H1 (cell line): ENCODE data around the gene TNFRSF1A. TPM values are rescaled to one million over a fixed set of nuclear protein-coding genes. Genes with fewer than 3 reads are reported as not detected.

ENCODE experiments used
- CTCF ChIA-PET: fragments of 300-600 bp; sonication (Branson Sonifier 250); formaldehyde crosslinking; loops from one replicate; lab custom pipeline; 2021; ENCODE audit not compliant: partially characterized antibody; lab: Charles Lee
- POLR2A ChIA-PET: fragments of 300-600 bp; sonication (Branson Sonifier 250); formaldehyde crosslinking; loops from one replicate; lab custom pipeline; 2021; ENCODE audit warnings: inconsistent platforms; ENCODE audit not compliant: partially characterized antibody; lab: Charles Lee
- DNase-seq, 2 experiments: peaks; one replicate each; pipeline versions ENCODE4 v3.0.0 to v3.0.0-alpha.2; 2010 to 2022; ENCODE audit warnings: low spot score in 2 of 2, low read depth in 1 of 2, mixed read lengths in 1 of 2
- FAIRE-seq: peaks from 2 replicates; lab custom pipeline; 2011; peaks lifted over from hg19 to GRCh38; lab: Jason Lieb, UNC
- H2AFZ ChIP-seq: 2 replicates; pipeline ENCODE4 v1.8.1; 2012; ENCODE audit warnings: low read length, inconsistent platforms
- H2AK5ac ChIP-seq: 2 replicates; pipeline ENCODE4 v1.6.1; 2013; ENCODE audit warnings: low read depth, low read length
- H2BK120ac ChIP-seq: replicated peaks from 2 replicates; pipeline ENCODE3; 2013; ENCODE audit warnings: low read depth, low read length, inconsistent platforms
- H2BK12ac ChIP-seq: 2 replicates; pipeline ENCODE4 v1.6.1; 2013; ENCODE audit warnings: low read depth, low read length
- H2BK15ac ChIP-seq: 2 replicates; pipeline ENCODE4 v1.6.1; 2013; ENCODE audit warnings: low read length
- H2BK20ac ChIP-seq: 2 replicates; pipeline ENCODE4 v1.6.1; 2013; ENCODE audit warnings: low read length
- H2BK5ac ChIP-seq: 2 replicates; pipeline ENCODE4 v1.6.1; 2013; ENCODE audit warnings: low read depth, low read length
- H3K14ac ChIP-seq: 2 replicates; pipeline ENCODE4 v1.6.1; 2013; ENCODE audit warnings: inconsistent platforms; ENCODE audit not compliant: insufficient read length
- H3K18ac ChIP-seq: 2 replicates; pipeline ENCODE4 v1.6.1; 2013; ENCODE audit warnings: low read length; ENCODE audit errors: extremely low read depth
- H3K23ac ChIP-seq: 2 replicates; pipeline ENCODE4 v1.6.1; 2013; ENCODE audit warnings: inconsistent platforms; ENCODE audit not compliant: insufficient read length
- H3K23me2 ChIP-seq: 2 replicates; pipeline ENCODE4 v1.6.1; 2013; ENCODE audit warnings: low read depth, low read length
- H3K27ac ChIP-seq: 2 replicates; pipeline ENCODE4 v1.6.1; 2011; ENCODE audit warnings: low read depth, low read length, inconsistent platforms
- H3K27me3 ChIP-seq, 4 experiments: replicated peaks in 1 of 4; 1 replicate in 1 of 4; 2 replicates in 3 of 4; pipeline versions ENCODE4 v1.6.1 to v1.8.1; 2011 to 2013; ENCODE audit warnings: low read length in 3 of 4, mild to moderate bottlenecking in 3 of 4, inconsistent platforms in 2 of 4, mixed read lengths in 2 of 4, moderate library complexity in 1 of 4; ENCODE audit not compliant: control insufficient read depth in 3 of 4, insufficient read depth in 3 of 4; ENCODE audit errors: extremely low read depth in 1 of 4
- H3K36me3 ChIP-seq, 4 experiments: 2 replicates each; pipeline versions ENCODE4 v1.6.1 to v1.8.1; 2011 to 2013; ENCODE audit warnings: mild to moderate bottlenecking in 4 of 4, low read length in 3 of 4, moderate library complexity in 2 of 4, control low read depth in 1 of 4, inconsistent platforms in 1 of 4; ENCODE audit not compliant: insufficient read depth in 4 of 4, control insufficient read depth in 2 of 4
- H3K4ac ChIP-seq: replicated peaks from 2 replicates; pipeline ENCODE3; 2013; ENCODE audit warnings: low read length, low read depth, mixed read lengths, inconsistent platforms; ENCODE audit not compliant: insufficient read length
- H3K4me1 ChIP-seq, 4 experiments: replicated peaks in 1 of 4; 1 replicate in 1 of 4; 2 replicates in 3 of 4; pipeline versions ENCODE4 v1.6.1 to v1.8.1; 2011 to 2013; ENCODE audit warnings: low read length in 3 of 4, inconsistent platforms in 2 of 4, mixed read lengths in 1 of 4; ENCODE audit not compliant: insufficient read depth in 4 of 4, control insufficient read depth in 3 of 4
- H3K4me2 ChIP-seq, 2 experiments: 2 replicates each; pipeline versions ENCODE4 v1.6.1 to v1.8.1; 2011 to 2013; ENCODE audit warnings: low read depth in 2 of 2, low read length in 2 of 2, control low read depth in 1 of 2, inconsistent platforms in 1 of 2, mild to moderate bottlenecking in 1 of 2; ENCODE audit not compliant: insufficient read depth in 1 of 2
- H3K4me3 ChIP-seq, 4 experiments: fragments of 200-600, 300-600 bp in 1 of 4; sonication (generic), shearing (Covaris generic), sonication (Bioruptor Twin) in 1 of 4; 2 replicates each; pipeline versions ENCODE4 v1.5.1 to v1.8.1; 2011 to 2016; ENCODE audit warnings: low read length in 4 of 4, low read depth in 3 of 4, control low read depth in 2 of 4, inconsistent platforms in 2 of 4, mild to moderate bottlenecking in 2 of 4, mixed read lengths in 1 of 4, moderate library complexity in 1 of 4; ENCODE audit not compliant: insufficient read depth in 2 of 4; ENCODE audit errors: extremely low read depth in 1 of 4
- H3K56ac ChIP-seq: replicated peaks from 2 replicates; pipeline ENCODE3; 2013; ENCODE audit warnings: low read depth, mild to moderate bottlenecking, mixed read lengths, low read length, inconsistent platforms; ENCODE audit not compliant: insufficient read length
- H3K79me1 ChIP-seq: 2 replicates; pipeline ENCODE4 v1.6.1; 2013; ENCODE audit warnings: low read depth, low read length, control low read depth
- H3K79me2 ChIP-seq, 2 experiments: 2 replicates each; pipeline versions ENCODE4 v1.6.1 to v1.8.1; 2012 to 2013; ENCODE audit warnings: low read length in 2 of 2, mild to moderate bottlenecking in 2 of 2, inconsistent platforms in 1 of 2; ENCODE audit not compliant: insufficient read depth in 2 of 2, control insufficient read depth in 1 of 2
- H3K9ac ChIP-seq, 4 experiments: replicated peaks in 1 of 4; 1 replicate in 1 of 4; 2 replicates in 3 of 4; pipeline versions ENCODE4 v1.6.1 to v1.8.1; 2011 to 2013; ENCODE audit warnings: low read depth in 3 of 4, low read length in 3 of 4, control low read depth in 2 of 4, mild to moderate bottlenecking in 2 of 4, moderate library complexity in 2 of 4, inconsistent platforms in 1 of 4; ENCODE audit errors: extremely low read depth in 1 of 4
- H3K9me3 ChIP-seq, 2 experiments: 2 replicates each; pipeline versions ENCODE4 v1.6.1 to v1.8.1; 2012 to 2013; ENCODE audit warnings: mild to moderate bottlenecking in 2 of 2, moderate library complexity in 2 of 2, control low read depth in 1 of 2, inconsistent platforms in 1 of 2, low read depth in 1 of 2, low read length in 1 of 2, mixed read lengths in 1 of 2; ENCODE audit not compliant: insufficient read depth in 2 of 2
- H4K20me1 ChIP-seq, 2 experiments: replicated peaks in 1 of 2; 2 replicates each; pipeline versions ENCODE3 to v1.8.1; 2011 to 2013; ENCODE audit warnings: inconsistent platforms in 2 of 2, low read length in 2 of 2, mild to moderate bottlenecking in 1 of 2; ENCODE audit not compliant: insufficient read depth in 2 of 2, control insufficient read depth in 1 of 2
- H4K5ac ChIP-seq: 2 replicates; pipeline ENCODE4 v1.6.1; 2013; ENCODE audit warnings: low read length, low read depth, mixed read lengths, inconsistent platforms; ENCODE audit not compliant: insufficient read length
- H4K8ac ChIP-seq: 2 replicates; pipeline ENCODE4 v1.8.0; 2013; ENCODE audit warnings: mild to moderate bottlenecking, moderate library complexity, low read length, inconsistent platforms; ENCODE audit not compliant: insufficient read depth; ENCODE audit errors: extremely low read depth
- H4K91ac ChIP-seq: replicated peaks from 2 replicates; pipeline ENCODE3; 2013; ENCODE audit warnings: low read length, mixed read lengths, inconsistent platforms; ENCODE audit not compliant: insufficient read length
- ASH2L ChIP-seq: fragments of 200-600, 300-600 bp; sonication (generic); IDR thresholded peaks from one replicate; pipeline ENCODE4 v1.7.1; 2017; ENCODE audit warnings: low read length
- BACH1 ChIP-seq: IDR thresholded peaks from 2 replicates; pipeline ENCODE4 v1.6.1; 2012; ENCODE audit warnings: low read length, improper control_type of control experiment
- BCL11A ChIP-seq, 2 experiments: IDR thresholded peaks; one replicate each; pipeline ENCODE4 v1.6.1; 2011; ENCODE audit warnings: low read depth in 2 of 2, low read length in 2 of 2, mild to moderate bottlenecking in 2 of 2
- BRCA1 ChIP-seq: IDR thresholded peaks from 2 replicates; pipeline ENCODE4 v1.6.1; 2012; ENCODE audit warnings: low read depth, low read length, improper control_type of control experiment
- HDAC6 ChIP-seq: IDR thresholded peaks from one replicate; pipeline ENCODE4 v1.7.1; 2012; ENCODE audit warnings: low read depth, mild to moderate bottlenecking, inconsistent platforms, low read length, moderate library complexity
- JUN ChIP-seq: IDR thresholded peaks from 2 replicates; pipeline ENCODE4 v1.6.1; 2011; ENCODE audit warnings: low read depth, mild to moderate bottlenecking, improper control_type of control experiment, low read length
- KDM1A ChIP-seq: fragments of 200-600, 300-600 bp; sonication (generic); IDR thresholded peaks from 2 replicates; pipeline ENCODE4 v1.7.1; 2016; ENCODE audit warnings: mild to moderate bottlenecking, low read length, borderline replicate concordance
- KDM5A ChIP-seq: fragments of 200-600 bp; IDR thresholded peaks from 2 replicates; pipeline ENCODE4 v1.7.1; 2012; ENCODE audit warnings: mild to moderate bottlenecking, low read length, inconsistent platforms, mixed read lengths
- NANOG ChIP-seq: IDR thresholded peaks from 2 replicates; pipeline ENCODE4 v1.6.1; 2011; ENCODE audit warnings: low read length, low read depth, mild to moderate bottlenecking, inconsistent platforms; ENCODE audit not compliant: insufficient read depth, poor library complexity, severe bottlenecking
- PHF8 ChIP-seq: fragments of 200-600 bp; sonication (generic); conservative IDR thresholded peaks from 2 replicates; pipeline ENCODE4 v1.7.1; 2012; ENCODE audit warnings: low read depth, mild to moderate bottlenecking, inconsistent platforms, low read length, moderate library complexity
- POLR2AphosphoS5 ChIP-seq: IDR thresholded peaks from 2 replicates; pipeline ENCODE4 v1.6.1; 2011; ENCODE audit warnings: low read depth, low read length
- WGBS, 2 experiments: shearing (Covaris generic) in 1 of 2; methylation state at CpG; one replicate each; pipeline versions ENCODE4 v1.1.6 to v1.1.7; 2013 to 2015; ENCODE audit warnings: low lambda C conversion rate in 2 of 2, mixed read lengths in 2 of 2, inconsistent platforms in 1 of 2, low coverage in 1 of 2, missing lambda C conversion rate in 1 of 2; ENCODE audit not compliant: insufficient replicate concordance in 2 of 2, insufficient coverage in 1 of 2, insufficient read length in 1 of 2; ENCODE audit errors: extremely low coverage in 1 of 2, missing lambda C conversion rate in 1 of 2; 5-methylcytosine and 5-hydroxymethylcytosine counted together
- polyA plus RNA-seq, 7 experiments: library from polyadenylated mRNA; depleted of rRNA in 3 of 7; stranded (reverse) in 5 of 7; unstranded in 2 of 7; fragments of >200 nt in 5 of 7; fragments of 200-250 nt in 2 of 7; gene quantifications; 1 replicate in 5 of 7; 2 replicates in 1 of 7; 4 replicates in 1 of 7; pipeline versions ENCODE4 v1.2.1 to v1.2.3, GENCODE V29; 2011 to 2013; ENCODE audit warnings: missing spikeins in 2 of 7, mixed read lengths in 2 of 7
- total RNA-seq: library from RNA; stranded (reverse); fragmentation: NEBNext Ultra II Directional; extraction: Animal tissue kit (Norgen Biotek cat#: 25700); gene quantifications from 2 replicates; pipeline ENCODE4 v1.2.1, GENCODE V29; 2021

Gene TNFRSF1A
- total and polyA plus RNA-seq, 2 of the 8 experiments (the other 6 are each of a cell fraction or from before 2014, with no cell fraction given), result 28.7 to 42.1 TPM

- Histone ChIP-seq H2BK120ac (no peak overlapping the region), H3K23ac (no peak overlapping the region), H3K4me1 (peaks cover 0 to 3% (median 1%) of the 10 kb centered on the region in 4 experiments; a peak in 3 of 7 replicates), H3K14ac (no peak overlapping the region), H2BK20ac (no peak overlapping the region), H3K36me3 (peaks cover 2 to 35% (median 18%) of the 10 kb centered on the region in 4 experiments), H2AFZ (no peak overlapping the region), H2BK15ac (no peak overlapping the region), H4K8ac (no peak overlapping the region), H4K5ac (no peak overlapping the region), H3K79me1 (peaks cover 2% of the 10 kb centered on the region; the same call in 1 of the 2 replicates), H3K4me3 (no peak overlapping the region), H3K27ac (no peak overlapping the region; the same call in 1 of the 2 replicates), H4K91ac (no peak overlapping the region), H2BK12ac (no peak overlapping the region), H3K4me2 (no peak overlapping the region), H3K18ac (no peak overlapping the region), H3K56ac (no peak overlapping the region), H3K4ac (no peak overlapping the region), H3K27me3 (no peaks in the 10 kb centered on the region), H3K9ac (no peak overlapping the region), H4K20me1 (peaks cover 4 to 9% of the 10 kb centered on the region in 2 experiments), H3K9me3 (no peaks in the 10 kb centered on the region), H2BK5ac (no peak overlapping the region; the same call in 1 of the 2 replicates), H3K79me2 (peaks cover 0 to 20% of the 10 kb centered on the region in 2 experiments; a peak in 2 of 4 replicates), H3K23me2 (peaks cover 2% of the 10 kb centered on the region; the same call in 1 of the 2 replicates), H2AK5ac (no peak overlapping the region)
- 88% methylated on average over 11 of the region's 11 CpGs; no CpG with 5 or more reads in 1 of the 2 experiments for WGBS, 2 experiments
- ChIA-PET CTCF (interaction anchor here (0.5 to 3.5 kb wide), 10 partner anchors 11 to 105 kb away, joined by 3 to 16 read pairs (median 4); no protein-coding TSS in a partner anchor), POLR2A (interaction anchor here (0.6 to 10.6 kb wide), 6 partner anchors 9 to 24 kb away, joined by 3 to 141 read pairs (median 6); partner anchors contain the start of genes SCNN1A and TNFRSF1A)
- no peak for FAIRE-seq
- no peak for DNase-seq
- TF ChIP-seq BRCA1 (no peak), BCL11A (IDR thresholded peaks at IDR 0.05; ENCODE audit: low read depth in 2 of 2, low read length in 2 of 2) (no peak), PHF8 (no peak), NANOG (no peak), JUN (no peak), KDM1A (no peak), ASH2L (no peak), BACH1 (no peak), POLR2AphosphoS5 (no peak), KDM5A (no peak), HDAC6 (no peak)
Observed at GRCh38 chr12:6360578-6361490, 19.0 kb upstream of the TNFRSF1A start.
